ENCODE data around the gene HNRNPL. TPM values are rescaled to one million over a fixed set of nuclear protein-coding genes. Genes with fewer than 3 reads are reported as not detected.

Gene HNRNPL
- total and polyA plus RNA-seq, 2 of the 8 experiments (the other 6 are each of a cell fraction or from before 2014, with no cell fraction given) = 404 to 779 TPM

DNA sequence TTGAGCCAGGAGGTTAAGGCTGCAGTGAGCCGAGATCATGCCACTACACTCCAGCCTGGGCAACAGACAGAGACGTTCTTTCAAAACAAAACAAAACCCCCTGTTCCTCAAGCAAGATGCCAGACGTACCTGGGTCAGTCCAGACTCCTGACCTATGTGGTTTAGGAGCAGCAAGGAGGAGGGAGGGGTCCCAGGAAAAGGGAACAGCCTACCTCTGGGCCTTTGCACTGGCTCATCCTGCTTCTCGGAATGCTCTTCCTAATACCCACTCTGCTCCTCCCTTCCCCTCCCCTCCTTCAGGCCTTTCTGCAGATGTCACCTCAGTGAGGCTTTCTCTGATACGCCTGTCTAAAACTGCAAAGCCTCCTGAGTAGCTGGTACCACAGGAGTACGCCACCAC, 18.8 kb upstream of the HNRNPL start:
- Histone ChIP-seq H3K9me3 (ENCODE audit: insufficient read depth in 2 of 2, low read depth in 1 of 2, low read length in 1 of 2) (no peaks in the 10 kb centered on the region), H2BK12ac (ENCODE audit: low read depth, low read length) (no peak overlapping the region), H3K4ac (replicated peaks; ENCODE audit: insufficient read length, low read depth, low read length) (no peak overlapping the region), H4K5ac (ENCODE audit: insufficient read length, low read depth, low read length) (no peak overlapping the region), H4K8ac (ENCODE audit: extremely low read depth, insufficient read depth, low read length) (no peak overlapping the region; the same call in 1 of the 2 replicates), H3K36me3 (ENCODE audit: control insufficient read depth in 2 of 4, insufficient read depth in 4 of 4, low read length in 3 of 4) (no peaks in the 10 kb centered on the region), H4K91ac (replicated peaks; ENCODE audit: insufficient read length, low read length) (no peak overlapping the region), H3K27ac (ENCODE audit: low read depth, low read length) (no peak overlapping the region), H3K14ac (ENCODE audit: insufficient read length) (no peak overlapping the region), H2AK5ac (ENCODE audit: low read depth, low read length) (no peak overlapping the region), H3K56ac (replicated peaks; ENCODE audit: insufficient read length, low read depth, low read length) (no peak overlapping the region), H3K79me1 (ENCODE audit: low read depth, low read length) (no peaks in the 10 kb centered on the region), H3K4me3 (ENCODE audit: extremely low read depth in 1 of 4, insufficient read depth in 2 of 4, low read depth in 3 of 4, low read length in 4 of 4) (no peak overlapping the region), H2BK5ac (ENCODE audit: low read depth, low read length) (no peak overlapping the region), H4K20me1 (replicated peaks in 1 of 2; ENCODE audit: control insufficient read depth in 1 of 2, insufficient read depth in 2 of 2, low read length in 2 of 2) (no peaks in the 10 kb centered on the region), H2BK120ac (replicated peaks; ENCODE audit: low read depth, low read length) (no peak overlapping the region), H2BK15ac (ENCODE audit: low read length) (peak overlapping the region; percentile 46; the same call in 1 of the 2 replicates), H3K4me2 (ENCODE audit: insufficient read depth in 1 of 2, low read depth in 2 of 2, low read length in 2 of 2) (peak overlapping the region in 1 of 2 experiments; percentile 74; a peak in 1 of 4 replicates), H3K18ac (ENCODE audit: extremely low read depth, low read length) (no peak overlapping the region), H3K4me1 (replicated peaks in 1 of 4; ENCODE audit: control insufficient read depth in 3 of 4, insufficient read depth in 4 of 4, low read length in 3 of 4) (peaks cover 0 to 7% (median 4%) of the 10 kb centered on the region in 4 experiments; a peak in 5 of 7 replicates), H3K9ac (replicated peaks in 1 of 4; ENCODE audit: extremely low read depth in 1 of 4, low read depth in 3 of 4, low read length in 3 of 4) (no peak overlapping the region), H2AFZ (ENCODE audit: low read length) (no peak overlapping the region), H2BK20ac (ENCODE audit: low read length) (no peak overlapping the region), H3K23ac (ENCODE audit: insufficient read length) (no peak overlapping the region), H3K23me2 (ENCODE audit: low read depth, low read length) (peaks cover 7% of the 10 kb centered on the region; the same call in 1 of the 2 replicates), H3K27me3 (replicated peaks in 1 of 4; ENCODE audit: control insufficient read depth in 3 of 4, extremely low read depth in 1 of 4, insufficient read depth in 3 of 4, low read length in 3 of 4) (peaks cover 0 to 11% (median 5%) of the 10 kb centered on the region in 4 experiments; a peak in 5 of 7 replicates), H3K79me2 (ENCODE audit: control insufficient read depth in 1 of 2, insufficient read depth in 2 of 2, low read length in 2 of 2) (no peaks in the 10 kb centered on the region)
- ChIA-PET CTCF (ENCODE audit: partially characterized antibody) (interaction anchor here (0.6 to 3.3 kb wide), 11 partner anchors 8 to 209 kb away, joined by 3 to 32 read pairs (median 5); no protein-coding TSS in a partner anchor), POLR2A (ENCODE audit: partially characterized antibody) (interaction anchor here (0.6 to 3.4 kb wide), 11 partner anchors 8 to 1767 kb away, joined by 3 to 33 read pairs (median 4); partner anchors contain the start of genes CCER2, ECH1, HNRNPL and MRPS12)
- TF ChIP-seq BACH1 (IDR thresholded peaks at IDR 0.05; ENCODE audit: low read length) (no peak), EP300 (IDR thresholded peaks at IDR 0.05; ENCODE audit: borderline replicate concordance in 1 of 2, low read depth in 2 of 2, low read length in 2 of 2) (peak in 1 of 2 experiments; percentile 57; a peak in 1 of 3 replicates), KDM1A (IDR thresholded peaks at IDR 0.05; ENCODE audit: borderline replicate concordance, low read length) (peak; percentile 38; the same call in 1 of the 2 replicates)
- WGBS, 2 experiments (ENCODE audit: extremely low coverage in 1 of 2, insufficient coverage in 1 of 2, insufficient read length in 1 of 2, insufficient replicate concordance in 2 of 2, low coverage in 1 of 2, low lambda C conversion rate in 2 of 2, missing lambda C conversion rate in 1 of 2) = 94% methylated on average over 6 of the region's 6 CpGs; no CpG with 5 or more reads in 1 of the 2 experiments
- DNase-seq (ENCODE audit: low read depth in 1 of 2, low spot score in 2 of 2) = no peak
- no peak for FAIRE-seq

Data from H1 (cell line).